GM12878 (cell line): ENCODE results near the gene UST. TPM values are rescaled to one million over a fixed set of nuclear protein-coding genes. Genes with fewer than 3 reads are reported as not detected.

Source experiments
- ATAC-seq: fragments of 200-7000 bp; cut with Tn5 transposase; 3 replicates; pipeline ENCODE4 v1.9.1; 2020; ENCODE audit warnings: mild to moderate bottlenecking, moderate library complexity
- BruUV-seq: library from RNA; stranded (reverse); fragments of 400-500 nt; replicated peaks from 2 replicates; lab custom pipeline; 2021; lab: Mats Ljungman, UMichigan
- CTCF ChIA-PET: fragments of 300-600 bp; sonication (Branson Sonifier 250); formaldehyde crosslinking; extraction: SDS; loops from one replicate; lab custom pipeline; 2021; ENCODE audit warnings: inconsistent platforms; lab: Yijun Ruan, JAX
- POLR2A ChIA-PET: fragments of 350-600 bp; formaldehyde crosslinking; extraction: SDS; loops from one replicate; lab custom pipeline; 2021; ENCODE audit warnings: inconsistent platforms; lab: Charles Lee
- RAD21 ChIA-PET: fragments of 300-600 bp; sonication (Branson Sonifier 250); formaldehyde crosslinking; loops from one replicate; lab custom pipeline; 2023; ENCODE audit warnings: antibody characterized with exemption; ENCODE audit not compliant: unreplicated experiment; lab: Charles Lee
- SMC1A ChIA-PET: fragments of 300-600 bp; sonication (Branson Sonifier 250); formaldehyde crosslinking; loops from one replicate; lab custom pipeline; 2023; ENCODE audit not compliant: unreplicated experiment, uncharacterized antibody; lab: Charles Lee
- DNase-seq: peaks from one replicate; pipeline ENCODE4 v3.0.0-alpha.2; 2011; ENCODE audit warnings: low read depth, low spot score
- FAIRE-seq: peaks from 3 replicates; lab custom pipeline; 2011; peaks lifted over from hg19 to GRCh38; lab: Jason Lieb, UNC
- H2AFZ ChIP-seq: 2 replicates; pipeline ENCODE4 v1.6.0; 2011; ENCODE audit warnings: low read depth, low read length, control low read depth; ENCODE audit not compliant: control insufficient read depth
- H3K27ac ChIP-seq: 2 replicates; pipeline ENCODE4 v1.5.1; 2011; ENCODE audit warnings: control low read depth; ENCODE audit not compliant: control insufficient read depth, insufficient read depth
- H3K27me3 ChIP-seq, 2 experiments: replicated peaks in 1 of 2; 2 replicates each; pipeline versions ENCODE4 v1.6.0 to v1.6.1; 2011; ENCODE audit warnings: low read length in 1 of 2; ENCODE audit not compliant: control insufficient read depth in 2 of 2, insufficient read depth in 2 of 2
- H3K36me3 ChIP-seq, 2 experiments: 2 replicates each; pipeline ENCODE4 v1.5.1; 2011; ENCODE audit warnings: low read length in 1 of 2; ENCODE audit not compliant: control insufficient read depth in 2 of 2, insufficient read depth in 2 of 2
- H3K4me1 ChIP-seq: 2 replicates; pipeline ENCODE4 v1.6.1; 2011; ENCODE audit warnings: mild to moderate bottlenecking, low read length, moderate library complexity, mixed read lengths; ENCODE audit not compliant: control insufficient read depth, insufficient read depth
- H3K4me2 ChIP-seq: 2 replicates; pipeline ENCODE4 v1.6.0; 2011; ENCODE audit warnings: control low read depth; ENCODE audit not compliant: control insufficient read depth, insufficient read depth
- H3K4me3 ChIP-seq: fragments of 200-600 bp; sonication (generic); 2 replicates; pipeline ENCODE4 v1.5.1; 2016
- H3K79me2 ChIP-seq: 2 replicates; pipeline ENCODE4 v1.6.0; 2011; ENCODE audit warnings: low read length; ENCODE audit not compliant: control insufficient read depth, insufficient read depth
- H3K9ac ChIP-seq: 2 replicates; pipeline ENCODE4 v1.8.0; 2011; ENCODE audit warnings: low read length, control low read depth, mixed read lengths; ENCODE audit not compliant: control insufficient read depth, insufficient read depth
- H3K9me3 ChIP-seq: replicated peaks from 3 replicates; pipeline ENCODE4 v1.5.1; 2011; ENCODE audit warnings: mild to moderate bottlenecking, low read length; ENCODE audit not compliant: control insufficient read depth, insufficient read depth
- H4K20me1 ChIP-seq: 2 replicates; pipeline ENCODE4 v1.6.0; 2011; ENCODE audit not compliant: control insufficient read depth, insufficient read depth
- CBFB ChIP-seq: IDR thresholded peaks from 2 replicates; pipeline ENCODE4 v1.6.1; 2016; ENCODE audit warnings: antibody characterized with exemption, low read depth
- CREM ChIP-seq: IDR thresholded peaks from 2 replicates; pipeline ENCODE4 v1.6.1; 2014; ENCODE audit warnings: antibody characterized with exemption, low read depth
- LARP7 ChIP-seq: fragments of 450-650 bp; IDR thresholded peaks from 2 replicates; pipeline ENCODE4 v1.6.1; 2017; ENCODE audit warnings: mild to moderate bottlenecking
- NFIC ChIP-seq: IDR thresholded peaks from 2 replicates; pipeline ENCODE4 v1.6.1; 2012; ENCODE audit warnings: low read depth, mild to moderate bottlenecking, inconsistent platforms, low read length, moderate library complexity
- PRDM15 ChIP-seq: fragments of 450-650 bp; formaldehyde crosslinking; IDR thresholded peaks from 2 replicates; pipeline ENCODE4 v1.4.0; 2020; ENCODE audit warnings: mild to moderate bottlenecking, moderate library complexity
- SREBF2 ChIP-seq: IDR thresholded peaks from 2 replicates; pipeline ENCODE4 v1.6.1; 2012; ENCODE audit warnings: mild to moderate bottlenecking, low read length
- TCF7 ChIP-seq: IDR thresholded peaks from 2 replicates; pipeline ENCODE4 v1.6.1; 2014; ENCODE audit warnings: antibody characterized with exemption, borderline replicate concordance
- WGBS: methylation state at CpG from one replicate; pipeline ENCODE4 v1.1.6; 2016; ENCODE audit warnings: low lambda C conversion rate; ENCODE audit not compliant: insufficient replicate concordance, insufficient coverage; ENCODE audit errors: missing lambda C conversion rate; 5-methylcytosine and 5-hydroxymethylcytosine counted together
- in situ Hi-C: fragments of 300-500 bp; cut with MboI; formaldehyde crosslinking; loops from 9 replicates; pipeline ENCODE4 v1.14.3; 2018; ENCODE audit warnings: mixed read lengths
- intact Hi-C: fragments of 100-400 bp; cut with micrococcal nuclease; formaldehyde crosslinking; loops from one replicate; pipeline ENCODE4 v1.14.2; 2022; ENCODE audit not compliant: unreplicated experiment
- polyA plus RNA-seq, 11 experiments: library from polyadenylated mRNA; depleted of rRNA in 4 of 11; unstranded in 6 of 11; stranded (reverse) in 5 of 11; fragments of >200 nt; fragmentation: Nextera tagmentation in 4 of 11; fragmentation: Illumina TruSeq in 1 of 11; extraction: Ambion mirVana in 4 of 11; extraction: Trizol in 1 of 11; gene quantifications; 1 replicate in 1 of 11; 2 replicates in 10 of 11; pipeline versions ENCODE4 v1.2.1 to v1.2.3, GENCODE V29; 2011 to 2016; ENCODE audit warnings: inconsistent platforms in 2 of 11, missing spikeins in 2 of 11, low read depth in 1 of 11
- total RNA-seq, 4 experiments: library from RNA; depleted of rRNA in 3 of 4; stranded (reverse); fragments of >200 nt in 3 of 4; fragmentation: Illumina TruSeq in 1 of 4; extraction: Trizol in 1 of 4; gene quantifications; 2 replicates each; pipeline versions ENCODE4 v1.2.1 to v1.2.3, GENCODE V29; 2013 to 2021

The UST gene
- total and polyA plus RNA-seq, 10 of the 15 experiments (the other 5 are each of a cell fraction or from before 2014, with no cell fraction given): 0.74 to 43.3 (median 2.2) TPM

GRCh38 chr6:148769304-148769968 is 22.6 kb downstream of the UST start:
- in situ Hi-C loops (loop anchor here (25.0 kb wide), 1 partner anchor 668 kb away; no protein-coding TSS in a partner anchor), intact Hi-C loops (no loop called here)
- no peaks in the 10 kb centered on the region for H3K79me2 ChIP-seq
- no peak for ATAC-seq
- no peaks in the 10 kb centered on the region for H3K36me3 ChIP-seq
- RAD21 ChIA-PET: interaction anchor here (1.3 kb wide), 1 partner anchor 12 kb away, joined by 3 read pairs; no protein-coding TSS in a partner anchor
- H3K9ac ChIP-seq: no peak overlapping the region
- no peak for TF ChIP-seq NFIC
- no peak for TF ChIP-seq TCF7
- TF ChIP-seq SREBF2: no peak
- TF ChIP-seq CREM: no peak
- no peak for TF ChIP-seq CBFB
- no peak for TF ChIP-seq PRDM15 (CRISPR knock-in tag)
- no peak for TF ChIP-seq LARP7
- H3K4me1 ChIP-seq: no peaks in the 10 kb centered on the region; the same call in 1 of the 2 replicates
- SMC1A ChIA-PET: interaction anchor here (0.7 to 1.0 kb wide), 2 partner anchors 14 to 192 kb away, joined by 3 to 4 read pairs; no protein-coding TSS in a partner anchor
- no peak overlapping the region for H3K27ac ChIP-seq
- no peak overlapping the region for H2AFZ ChIP-seq
- CTCF ChIA-PET: interaction anchor here (1.1 to 1.2 kb wide), 2 partner anchors 11 to 178 kb away, joined by 3 to 4 read pairs; no protein-coding TSS in a partner anchor
- WGBS: 52% methylated on average over 4 of the region's 4 CpGs
- no peak for DNase-seq
- no peaks in the 10 kb centered on the region; the same call in 2 of the 3 replicates for H3K9me3 ChIP-seq
- H3K27me3 ChIP-seq: no peaks in the 10 kb centered on the region; a peak in 2 of 4 replicates
- no TSS peak for BruUV-seq
- H3K4me2 ChIP-seq: no peak overlapping the region
- no peaks in the 10 kb centered on the region for H4K20me1 ChIP-seq
- POLR2A ChIA-PET: no interaction called here
- H3K4me3 ChIP-seq: no peak overlapping the region
- no peak for FAIRE-seq
